ENCODE data around the gene TMEM170A.
"Not testable (repeated sequence)": the region's sequence is repeated elsewhere in the genome, so short reads cannot be mapped to it uniquely, and the experiment has no call there.

Gene TMEM170A

GRCh38 chr16:75466760-75467159, 2.3 kb upstream of the TMEM170A start:
- Mint-ChIP-seq H3K4me1 (peaks cover 32% of the 10 kb centered on the region), H3K9me3 (no peaks in the 10 kb centered on the region), H3K27me3 (no peaks in the 10 kb centered on the region), H3K4me3 (no peak overlapping the region), H3K27ac (no peak overlapping the region)
- ATAC-seq, result no peak
- no peak for DNase-seq

GRCh38 chr16:75463389-75464121, 934 bp downstream of the TMEM170A start:
- H3K4me1 Mint-ChIP-seq, result peaks cover 54% of the 10 kb centered on the region
- not testable (repeated sequence) for DNase-seq

GRCh38 chr16:75462806-75463205, 1.7 kb downstream of the TMEM170A start:
- Mint-ChIP-seq H3K4me3 (peak overlapping the region; percentile 92), H3K27me3 (no peaks in the 10 kb centered on the region), H3K9me3 (no peaks in the 10 kb centered on the region), H3K4me1 (peaks cover 54% of the 10 kb centered on the region), H3K27ac (peak overlapping the region in 1 of 2 donors; percentile 69)
- peak; percentile 33 for ATAC-seq
- DNase-seq, result no peak

More at GRCh38 chr16:75463389-75464121, 934 bp downstream of the TMEM170A start:
- not testable (repeated sequence) for H3K9me3 Mint-ChIP-seq, H3K27me3 Mint-ChIP-seq
- H3K4me3 Mint-ChIP-seq, result peak overlapping the region; percentile 92
- ATAC-seq, result peak; percentile 16
- peak overlapping the region; percentile 86 to 96 for H3K27ac Mint-ChIP-seq

- no peak for ATAC-seq
- H3K4me3 Mint-ChIP-seq, result peak overlapping the region in 1 of 2 donors; percentile 29
- no peaks in the 10 kb centered on the region for H3K9me3 Mint-ChIP-seq
- DNase-seq, result no peak
- H3K27ac Mint-ChIP-seq, result no peak overlapping the region
- H3K27me3 Mint-ChIP-seq, result no peaks in the 10 kb centered on the region
- peaks cover 66% of the 10 kb centered on the region for H3K4me1 Mint-ChIP-seq
These were observed 2.9 kb downstream of the TMEM170A start for GRCh38 chr16:75461575-75461974.

- Mint-ChIP-seq H3K4me3 (no peak overlapping the region), H3K9me3 (no peaks in the 10 kb centered on the region), H3K27me3 (no peaks in the 10 kb centered on the region), H3K27ac (no peak overlapping the region), H3K4me1 (peaks cover 64% of the 10 kb centered on the region)
- DNase-seq (no peak), ATAC-seq (no peak)
These were observed 4.0 kb downstream of the TMEM170A start for GRCh38 chr16:75460446-75460845.

- DNase-seq (no peak), ATAC-seq (no peak)
- H3K4me3 Mint-ChIP-seq, result no peak overlapping the region
- peak overlapping the region in 1 of 2 donors; percentile 35 for H3K27ac Mint-ChIP-seq
- no peaks in the 10 kb centered on the region for H3K27me3 Mint-ChIP-seq
- H3K4me1 Mint-ChIP-seq, result peaks cover 62% of the 10 kb centered on the region
- H3K9me3 Mint-ChIP-seq, result no peaks in the 10 kb centered on the region
These were observed 4.8 kb downstream of the TMEM170A start for GRCh38 chr16:75459691-75460090.

- peaks cover 66% of the 10 kb centered on the region for H3K4me1 Mint-ChIP-seq
- no peaks in the 10 kb centered on the region for H3K27me3 Mint-ChIP-seq
- no peak overlapping the region for H3K4me3 Mint-ChIP-seq
- no peaks in the 10 kb centered on the region for H3K9me3 Mint-ChIP-seq
- ATAC-seq (no peak), DNase-seq (no peak)
- H3K27ac Mint-ChIP-seq, result no peak overlapping the region
These were observed 6.0 kb downstream of the TMEM170A start for GRCh38 chr16:75458439-75458838.

GRCh38 chr16:75458029-75458428, 6.5 kb downstream of the TMEM170A start:
- H3K27me3 Mint-ChIP-seq, result no peaks in the 10 kb centered on the region
- H3K27ac Mint-ChIP-seq, result no peak overlapping the region
- H3K9me3 Mint-ChIP-seq, result no peaks in the 10 kb centered on the region
- no peak overlapping the region for H3K4me3 Mint-ChIP-seq
- DNase-seq, result no peak
- no peak for ATAC-seq
- peaks cover 66% of the 10 kb centered on the region for H3K4me1 Mint-ChIP-seq

GRCh38 chr16:75457485-75458021, 6.9 kb downstream of the TMEM170A start:
- DNase-seq (no peak), ATAC-seq (no peak)
- Mint-ChIP-seq H3K27ac (no peak overlapping the region), H3K4me3 (no peak overlapping the region), H3K9me3 (no peaks in the 10 kb centered on the region), H3K27me3 (no peaks in the 10 kb centered on the region), H3K4me1 (peaks cover 63% of the 10 kb centered on the region)

- ATAC-seq (no peak), DNase-seq (no peak)
- H3K9me3 Mint-ChIP-seq, result no peaks in the 10 kb centered on the region
- H3K4me3 Mint-ChIP-seq, result no peak overlapping the region
- H3K27me3 Mint-ChIP-seq, result no peaks in the 10 kb centered on the region
- peak overlapping the region in 1 of 2 donors; percentile 76 for H3K27ac Mint-ChIP-seq
- H3K4me1 Mint-ChIP-seq, result peaks cover 57% of the 10 kb centered on the region
These were observed 7.5 kb downstream of the TMEM170A start for GRCh38 chr16:75456971-75457370.

- peak overlapping the region; percentile 76 to 82 for H3K27ac Mint-ChIP-seq
- not testable (repeated sequence) for ATAC-seq
These were observed 8.0 kb downstream of the TMEM170A start for GRCh38 chr16:75456486-75456885.

GRCh38 chr16:75455677-75456076, 8.8 kb downstream of the TMEM170A start:
- no peak overlapping the region for H3K27ac Mint-ChIP-seq
- no peaks in the 10 kb centered on the region for H3K9me3 Mint-ChIP-seq
- no peak for ATAC-seq
- no peak for DNase-seq
- H3K4me1 Mint-ChIP-seq, result peaks cover 44% of the 10 kb centered on the region
- no peaks in the 10 kb centered on the region for H3K27me3 Mint-ChIP-seq
- H3K4me3 Mint-ChIP-seq, result no peak overlapping the region

More at GRCh38 chr16:75456486-75456885, 8.0 kb downstream of the TMEM170A start:
- DNase-seq, H3K4me3 Mint-ChIP-seq, H3K9me3 Mint-ChIP-seq, H3K27me3 Mint-ChIP-seq: not testable (repeated sequence)
- H3K4me1 Mint-ChIP-seq, result peaks cover 53% of the 10 kb centered on the region

- ATAC-seq (no peak), DNase-seq (no peak)
- Mint-ChIP-seq H3K4me1 (peaks cover 32% of the 10 kb centered on the region), H3K27me3 (no peaks in the 10 kb centered on the region), H3K9me3 (no peaks in the 10 kb centered on the region), H3K27ac (peak overlapping the region; percentile 59 to 83), H3K4me3 (no peak overlapping the region)
These were observed 11.9 kb downstream of the TMEM170A start for GRCh38 chr16:75452464-75453190.

GRCh38 chr16:75446416-75446815, 18.1 kb downstream of the TMEM170A start:
- no peaks in the 10 kb centered on the region for H3K27me3 Mint-ChIP-seq
- ATAC-seq (no peak), DNase-seq (no peak)
- no peaks in the 10 kb centered on the region for H3K9me3 Mint-ChIP-seq
- no peak overlapping the region for H3K27ac Mint-ChIP-seq
- no peak overlapping the region for H3K4me3 Mint-ChIP-seq
- no peaks in the 10 kb centered on the region for H3K4me1 Mint-ChIP-seq

GRCh38 chr16:75445298-75445697, 19.2 kb downstream of the TMEM170A start:
- ATAC-seq (no peak), DNase-seq (no peak)
- no peak overlapping the region for H3K4me3 Mint-ChIP-seq
- H3K27me3 Mint-ChIP-seq, result no peaks in the 10 kb centered on the region
- H3K4me1 Mint-ChIP-seq, result no peaks in the 10 kb centered on the region
- no peaks in the 10 kb centered on the region for H3K9me3 Mint-ChIP-seq
- no peak overlapping the region for H3K27ac Mint-ChIP-seq

- Mint-ChIP-seq H3K27ac (no peak overlapping the region), H3K27me3 (no peaks in the 10 kb centered on the region), H3K9me3 (no peaks in the 10 kb centered on the region), H3K4me1 (no peaks in the 10 kb centered on the region), H3K4me3 (no peak overlapping the region)
- DNase-seq (no peak), ATAC-seq (no peak)
These were observed 21.2 kb downstream of the TMEM170A start for GRCh38 chr16:75443298-75443697.

Data from stimulated activated naive CD8-positive, alpha-beta T cell treated with anti-CD3 and anti-CD28 coated beads, Interleukin-15, amount 100 ng/mL, for 72 hours (primary cell).